Motor neuron (in vitro differentiated cells): ENCODE data around the gene FOXP1. TPM values are rescaled to one million over a fixed set of nuclear protein-coding genes. Genes with fewer than 3 reads are reported as not detected.

Source experiments
- ATAC-seq, 8 experiments: fragments of 200-7000 bp; cut with Tn5 transposase; replicated peaks in 6 of 8; 2 replicates each; pipeline ENCODE4 v1.8.0; 2021; ENCODE audit warnings: mild to moderate bottlenecking in 8 of 8, moderate library complexity in 8 of 8
- H3K27ac ChIP-seq, 2 donors: fragments of 250-450 bp; sonication (Bioruptor Pico); 2 replicates each; pipeline ENCODE4 v1.9.0; 2021; ENCODE audit warnings: antibody characterized with exemption in 2 of 2, mild to moderate bottlenecking in 2 of 2, moderate library complexity in 1 of 2
- H3K4me1 ChIP-seq, 2 donors: fragments of 250-450 bp; sonication (Bioruptor Pico); replicated peaks in 1 of 2; 2 replicates each; pipeline ENCODE4 v1.6.1; 2021; ENCODE audit warnings: antibody characterized with exemption in 2 of 2, mild to moderate bottlenecking in 2 of 2, moderate library complexity in 1 of 2
- H3K4me3 ChIP-seq, 5 donors: fragments of 250-450 bp; sonication (Bioruptor Pico); 2 replicates each; pipeline ENCODE4 v1.9.0; 2021; ENCODE audit warnings: antibody characterized with exemption in 5 of 5, mild to moderate bottlenecking in 5 of 5, moderate library complexity in 4 of 5
- WGBS, 10 experiments: fragments of 450-650 bp; shearing (Covaris generic); methylation state at CpG; one replicate each; pipeline ENCODE4 v1.0.0; 2022; 5-methylcytosine and 5-hydroxymethylcytosine counted together
- in situ Hi-C, 9 experiments: fragments of 400-800 bp; cut with MboI; loops; one replicate each; pipeline ENCODE4 v1.15.0; 2021; ENCODE audit warnings: low sequenced_read_pairs in 9 of 9, low pct_unique_long_range_greater_than_20kb in 2 of 9; ENCODE audit not compliant: unreplicated experiment in 9 of 9
- total RNA-seq, 8 experiments: library from RNA; unstranded; fragments of 300-600 nt; gene quantifications; 2 replicates each; pipeline versions ENCODE4 v1.2.3 to v1.2.4, GENCODE V29; 2022

The FOXP1 gene
- total RNA-seq, 8 experiments from 2014 or later: 7.0 to 118 (median 74.5) TPM

- 80 to 100% (median 89%) methylated on average over 1 to 4 of the region's 4 CpGs; no CpG with 5 or more reads in 4 of the 10 experiments for whole genome bisulfite sequencing, 10 experiments
- Histone ChIP-seq H3K27ac (no peak overlapping the region), H3K4me3 (no peak overlapping the region), H3K4me1 (peaks cover 0 to 2% of the 10 kb centered on the region in 2 donors)
- in situ Hi-C loops: no loop called here
- no peak for ATAC-seq
Observed at GRCh38 chr3:71177375-71177774, 406.2 kb downstream of the FOXP1 start.

- no peak for ATAC-seq
- Histone ChIP-seq H3K27ac (no peak overlapping the region), H3K4me1 (peaks cover 6 to 9% of the 10 kb centered on the region in 2 donors), H3K4me3 (no peak overlapping the region)
- in situ Hi-C loops: no loop called here
- WGBS, 10 experiments: 75 to 100% (median 89%) methylated on average over 1 to 5 of the region's 5 CpGs; no CpG with 5 or more reads in 2 of the 10 experiments
Observed at GRCh38 chr3:71176366-71176765, 407.2 kb downstream of the FOXP1 start.

GRCh38 chr3:71175691-71176365 lies 407.7 kb downstream of the FOXP1 start:
- Histone ChIP-seq H3K4me1 (peaks cover 11 to 14% of the 10 kb centered on the region in 2 donors), H3K27ac (no peak overlapping the region), H3K4me3 (no peak overlapping the region)
- in situ Hi-C loops: no loop called here
- WGBS, 10 experiments: 40 to 100% (median 95%) methylated on average over 1 to 5 of the region's 5 CpGs; no CpG with 5 or more reads in 1 of the 10 experiments
- ATAC-seq: no peak

GRCh38 chr3:71172951-71173350 lies 410.6 kb downstream of the FOXP1 start:
- WGBS, 10 experiments: 70 to 100% (median 87%) methylated on average over 1 to 2 of the region's 2 CpGs; no CpG with 5 or more reads in 1 of the 10 experiments
- H3K4me1 ChIP-seq: peaks cover 28 to 41% of the 10 kb centered on the region in 2 donors
- in situ Hi-C loops: no loop called here
- H3K4me3 ChIP-seq: no peak overlapping the region
- no peak for ATAC-seq
- no peak overlapping the region for H3K27ac ChIP-seq

- Histone ChIP-seq H3K4me1 (peaks cover 28 to 42% of the 10 kb centered on the region in 2 donors), H3K27ac (no peak overlapping the region), H3K4me3 (no peak overlapping the region)
- in situ Hi-C loops: no loop called here
- ATAC-seq: no peak
- WGBS, 10 experiments: 68 to 100% (median 89%) methylated on average over 2 to 3 of the region's 3 CpGs; no CpG with 5 or more reads in 2 of the 10 experiments
Observed at GRCh38 chr3:71172189-71172588, 411.3 kb downstream of the FOXP1 start.

GRCh38 chr3:71171247-71171646 lies 412.3 kb downstream of the FOXP1 start:
- peak in 4 of 8 experiments; percentile 17 to 68 (median 36) for ATAC-seq
- WGBS, 10 experiments: 44 to 100% (median 87%) methylated on average over 3 to 7 of the region's 7 CpGs
- H3K27ac ChIP-seq: no peak overlapping the region
- H3K4me3 ChIP-seq: no peak overlapping the region
- in situ Hi-C loops: no loop called here
- peaks cover 32 to 47% of the 10 kb centered on the region in 2 donors for H3K4me1 ChIP-seq

GRCh38 chr3:71168880-71169411 lies 414.6 kb downstream of the FOXP1 start:
- Histone ChIP-seq H3K4me3 (peak overlapping the region in 2 of 5 donors; percentile 0 to 8), H3K4me1 (peaks cover 32 to 47% of the 10 kb centered on the region in 2 donors), H3K27ac (no peak overlapping the region)
- 0 to 69% (median 35%) methylated on average over 1 to 11 of the region's 11 CpGs for WGBS, 10 experiments
- ATAC-seq: peak in 7 of 8 experiments; percentile 39 to 89 (median 81)
- in situ Hi-C loops: no loop called here

- no peak overlapping the region for H3K27ac ChIP-seq
- H3K4me3 ChIP-seq: no peak overlapping the region
- peak in 3 of 8 experiments; percentile 56 to 66 (median 61) for ATAC-seq
- peaks cover 32 to 47% of the 10 kb centered on the region in 2 donors for H3K4me1 ChIP-seq
- in situ Hi-C loops: no loop called here
- WGBS, 10 experiments: 4 to 100% (median 89%) methylated on average over 1 to 6 of the region's 6 CpGs
Observed at GRCh38 chr3:71168121-71168721, 415.3 kb downstream of the FOXP1 start.

- H3K4me3 ChIP-seq: no peak overlapping the region
Observed at GRCh38 chr3:71166339-71167240, 416.9 kb downstream of the FOXP1 start.

GRCh38 chr3:71164881-71165280 lies 418.6 kb downstream of the FOXP1 start:
- 4 to 100% (median 91%) methylated on average over 1 to 2 of the region's 2 CpGs; no CpG with 5 or more reads in 1 of the 10 experiments for WGBS, 10 experiments
- in situ Hi-C loops: no loop called here
- Histone ChIP-seq H3K4me1 (peaks cover 18 to 25% of the 10 kb centered on the region in 2 donors), H3K4me3 (no peak overlapping the region), H3K27ac (no peak overlapping the region)
- ATAC-seq: no peak

More at GRCh38 chr3:71166339-71167240, 416.9 kb downstream of the FOXP1 start:
- in situ Hi-C loops: no loop called here
- WGBS, 10 experiments: 75 to 100% (median 87%) methylated on average over 4 to 8 of the region's 10 CpGs
- Histone ChIP-seq H3K27ac (no peak overlapping the region), H3K4me1 (peaks cover 29 to 40% of the 10 kb centered on the region in 2 donors)
- peak in 4 of 8 experiments; percentile 40 to 64 (median 53) for ATAC-seq

- in situ Hi-C loops: no loop called here
- H3K4me3 ChIP-seq: no peak overlapping the region
- ATAC-seq: no peak
- 36 to 100% (median 92%) methylated on average over 2 to 7 of the region's 7 CpGs; no CpG with 5 or more reads in 1 of the 10 experiments for WGBS, 10 experiments
- peaks cover 7 to 10% of the 10 kb centered on the region in 2 donors for H3K4me1 ChIP-seq
- no peak overlapping the region for H3K27ac ChIP-seq
Observed at GRCh38 chr3:71163198-71163918, 420.2 kb downstream of the FOXP1 start.

GRCh38 chr3:71162221-71162620 lies 421.3 kb downstream of the FOXP1 start:
- H3K27ac ChIP-seq: no peak overlapping the region
- H3K4me3 ChIP-seq: no peak overlapping the region
- peaks cover 4% of the 10 kb centered on the region in 2 donors for H3K4me1 ChIP-seq
- WGBS, 10 experiments: 83 to 100% (median 100%) methylated on average over 1 of the region's 1 CpG; no CpG with 5 or more reads in 2 of the 10 experiments
- in situ Hi-C loops: no loop called here
- no peak for ATAC-seq
